ENCODE measurements around the gene ARF6. TPM values are rescaled to one million over a fixed set of nuclear protein-coding genes. Genes with fewer than 3 reads are reported as not detected.
"Not testable (repeated sequence)": the region's sequence is repeated elsewhere in the genome, so short reads cannot be mapped to it uniquely, and the experiment has no call there.

Gene ARF6
- total and polyA plus RNA-seq, 9 of the 15 experiments (the other 6 are each of a cell fraction or from before 2014, with no cell fraction given): 15.3 to 35.2 (median 24.9) TPM

DNA sequence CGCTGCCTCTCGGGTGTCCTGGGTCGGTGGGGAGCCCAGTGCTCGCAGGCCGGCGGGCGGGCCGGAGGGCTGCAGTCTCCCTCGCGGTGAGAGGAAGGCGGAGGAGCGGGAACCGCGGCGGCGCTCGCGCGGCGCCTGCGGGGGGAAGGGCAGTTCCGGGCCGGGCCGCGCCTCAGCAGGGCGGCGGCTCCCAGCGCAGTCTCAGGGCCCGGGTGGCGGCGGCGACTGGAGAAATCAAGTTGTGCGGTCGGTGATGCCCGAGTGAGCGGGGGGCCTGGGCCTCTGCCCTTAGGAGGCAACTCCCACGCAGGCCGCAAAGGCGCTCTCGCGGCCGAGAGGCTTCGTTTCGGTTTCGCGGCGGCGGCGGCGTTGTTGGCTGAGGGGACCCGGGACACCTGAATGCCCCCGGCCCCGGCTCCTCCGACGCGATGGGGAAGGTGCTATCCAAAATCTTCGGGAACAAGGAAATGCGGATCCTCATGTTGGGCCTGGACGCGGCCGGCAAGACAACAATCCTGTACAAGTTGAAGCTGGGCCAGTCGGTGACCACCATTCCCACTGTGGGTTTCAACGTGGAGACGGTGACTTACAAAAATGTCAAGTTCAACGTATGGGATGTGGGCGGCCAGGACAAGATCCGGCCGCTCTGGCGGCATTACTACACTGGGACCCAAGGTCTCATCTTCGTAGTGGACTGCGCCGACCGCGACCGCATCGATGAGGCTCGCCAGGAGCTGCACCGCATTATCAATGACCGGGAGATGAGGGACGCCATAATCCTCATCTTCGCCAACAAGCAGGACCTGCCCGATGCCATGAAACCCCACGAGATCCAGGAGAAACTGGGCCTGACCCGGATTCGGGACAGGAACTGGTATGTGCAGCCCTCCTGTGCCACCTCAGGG, 679 bp downstream of the ARF6 start (continued):
- TF ChIP-seq NONO (IDR thresholded peaks at IDR 0.05; ENCODE audit: low read depth in 2 of 2, low read length in 1 of 2): 0 out of 4 replicates have a peak, but pooled peaks of 1 of the 2 experiments have one; percentile 12
- TF ChIP-seq ETV5 (CRISPR knock-in tag; IDR thresholded peaks at IDR 0.05; ENCODE audit: low read depth): 0 out of 2 replicates have a peak, but pooled peaks have one; percentile 23
- 0 out of 4 replicates have a peak, but pooled peaks of 1 of the 2 experiments have one; percentile 4 for TF ChIP-seq SIN3A (IDR thresholded peaks at IDR 0.05; ENCODE audit: borderline replicate concordance in 2 of 2, control insufficient read depth in 1 of 2, low read depth in 2 of 2, low read length in 2 of 2)

- ATAC-seq; BruUV-seq (replicated peaks); H3K9me1 ChIP-seq (ENCODE audit: control insufficient read depth, insufficient read depth, low read length); H2AFZ ChIP-seq (ENCODE audit: low read depth, low read length); H3K9me3 ChIP-seq (replicated peaks; ENCODE audit: control insufficient read depth, insufficient read depth, low read depth, low read length); H3K27me3 ChIP-seq (ENCODE audit: control insufficient read depth in 2 of 2, insufficient read depth in 2 of 2, low read length in 2 of 2); in situ Hi-C loops (cut with MboI); CTCF ChIA-PET (ENCODE audit: low intra/inter-chr PET ratio); DNase-seq (ENCODE audit: extremely low read depth in 1 of 4, low spot score in 3 of 4); H3K4me1 ChIP-seq (replicated peaks in 1 of 2; ENCODE audit: control insufficient read depth in 2 of 2, insufficient read depth in 2 of 2, low read length in 2 of 2); TF ChIP-seq CEBPG (CRISPR knock-in tag; IDR thresholded peaks at IDR 0.05): not testable (repeated sequence)
- FAIRE-seq: peak; percentile 69
- Histone ChIP-seq H3K4me3 (peak overlapping the region; percentile 75), H3K4me2 (ENCODE audit: insufficient read depth, low read length) (peak overlapping the region; percentile 92), H3K36me3 (ENCODE audit: control insufficient read depth, insufficient read depth, low read length) (peaks cover 26% of the 10 kb centered on the region), H3K27ac (ENCODE audit: extremely low read depth, low read depth, low read length) (peak overlapping the region; percentile 95), H3K79me2 (ENCODE audit: control insufficient read depth, insufficient read depth, low read length) (peaks cover 68% of the 10 kb centered on the region), H4K20me1 (replicated peaks; ENCODE audit: control insufficient read depth, insufficient read depth, low read length) (peaks cover 12% of the 10 kb centered on the region; the same call in 1 of the 2 replicates), H3K9ac (ENCODE audit: insufficient read depth in 1 of 2, low read depth in 2 of 2, low read length in 2 of 2) (peak overlapping the region; percentile 87 to 99)
- POLR2A ChIA-PET: interaction anchor here (1.2 to 1.8 kb wide), 3 partner anchors 9 to 27 kb away, joined by 3 to 5 read pairs (median 4); no protein-coding TSS in a partner anchor
- TF ChIP-seq CEBPG (tag; conservative IDR thresholded peaks at IDR 0.05 in 1 of 2, IDR thresholded peaks at IDR 0.05 in 1 of 2) (peak; percentile 34 to 68; a peak in 3 of 4 replicates), CEBPB (tag; IDR thresholded peaks at IDR 0.05) (peak; percentile 72)
- 0% methylated on average over 7 of the region's 8 CpGs for WGBS (ENCODE audit: insufficient coverage, low coverage, missing lambda C conversion rate)
- intact Hi-C loops (cut with micrococcal nuclease): loop anchor here (5.0 kb wide), 1 partner anchor 78 kb away; no protein-coding TSS in a partner anchor
Observed at GRCh38 chr14:49894214-49895107, 1.6 kb downstream of the ARF6 start.

Data from K562 (cell line).